SU-DHL-6 (cell line): ENCODE measurements around the gene KRT2.

ENCODE experiments used
- EZH2phosphoT487 ChIP-seq: fragments of 200-600 bp; sonication (generic), shearing (Covaris generic); conservative IDR thresholded peaks from 2 replicates; pipeline ENCODE4 v1.6.1; 2018; ENCODE audit warnings: mild to moderate bottlenecking, antibody characterized with exemption, low read length, moderate library complexity, mixed read lengths
- TF ChIP-seq, protein P1 (sequence below): fragments of 200-600 bp; sonication (generic); IDR thresholded peaks from one replicate; pipeline ENCODE4 v1.5.1; 2017; ENCODE audit warnings: antibody characterized with exemption, mild to moderate bottlenecking, low read length, moderate library complexity; ENCODE audit not compliant: insufficient read depth, poor library complexity, severe bottlenecking

DNA sequence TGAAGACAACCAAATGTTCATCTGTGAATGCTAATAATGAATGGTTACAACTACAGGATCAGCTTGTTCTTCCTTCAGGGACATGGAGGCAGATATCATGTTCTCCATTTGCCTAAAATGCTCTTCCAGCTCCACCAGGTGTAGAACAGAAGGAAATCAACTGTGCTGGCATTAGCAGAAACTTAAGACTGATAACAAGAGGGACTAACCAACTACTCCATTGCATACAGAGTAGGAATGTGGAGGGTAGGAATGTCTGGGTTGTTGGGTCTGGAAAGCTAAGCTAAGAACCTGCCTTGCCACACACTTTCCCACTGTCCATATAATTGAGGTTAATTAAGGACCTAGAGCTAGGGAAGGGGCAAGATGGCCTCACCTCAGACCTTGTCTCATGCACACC, 11.4 kb upstream of the KRT2 start:
- TF ChIP-seq, protein P1, sequence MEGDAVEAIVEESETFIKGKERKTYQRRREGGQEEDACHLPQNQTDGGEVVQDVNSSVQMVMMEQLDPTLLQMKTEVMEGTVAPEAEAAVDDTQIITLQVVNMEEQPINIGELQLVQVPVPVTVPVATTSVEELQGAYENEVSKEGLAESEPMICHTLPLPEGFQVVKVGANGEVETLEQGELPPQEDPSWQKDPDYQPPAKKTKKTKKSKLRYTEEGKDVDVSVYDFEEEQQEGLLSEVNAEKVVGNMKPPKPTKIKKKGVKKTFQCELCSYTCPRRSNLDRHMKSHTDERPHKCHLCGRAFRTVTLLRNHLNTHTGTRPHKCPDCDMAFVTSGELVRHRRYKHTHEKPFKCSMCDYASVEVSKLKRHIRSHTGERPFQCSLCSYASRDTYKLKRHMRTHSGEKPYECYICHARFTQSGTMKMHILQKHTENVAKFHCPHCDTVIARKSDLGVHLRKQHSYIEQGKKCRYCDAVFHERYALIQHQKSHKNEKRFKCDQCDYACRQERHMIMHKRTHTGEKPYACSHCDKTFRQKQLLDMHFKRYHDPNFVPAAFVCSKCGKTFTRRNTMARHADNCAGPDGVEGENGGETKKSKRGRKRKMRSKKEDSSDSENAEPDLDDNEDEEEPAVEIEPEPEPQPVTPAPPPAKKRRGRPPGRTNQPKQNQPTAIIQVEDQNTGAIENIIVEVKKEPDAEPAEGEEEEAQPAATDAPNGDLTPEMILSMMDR = no peak
- TF ChIP-seq EZH2phosphoT487 = no peak
